Measurements from ENCODE around the gene MRNIP.
A peak's percentile ranks its signal among the peaks of the same experiment; 100 is the strongest.
"Not testable (repeated sequence)": the region's sequence is repeated elsewhere in the genome, so short reads cannot be mapped to it uniquely, and the experiment has no call there.

MRNIP gene

DNA sequence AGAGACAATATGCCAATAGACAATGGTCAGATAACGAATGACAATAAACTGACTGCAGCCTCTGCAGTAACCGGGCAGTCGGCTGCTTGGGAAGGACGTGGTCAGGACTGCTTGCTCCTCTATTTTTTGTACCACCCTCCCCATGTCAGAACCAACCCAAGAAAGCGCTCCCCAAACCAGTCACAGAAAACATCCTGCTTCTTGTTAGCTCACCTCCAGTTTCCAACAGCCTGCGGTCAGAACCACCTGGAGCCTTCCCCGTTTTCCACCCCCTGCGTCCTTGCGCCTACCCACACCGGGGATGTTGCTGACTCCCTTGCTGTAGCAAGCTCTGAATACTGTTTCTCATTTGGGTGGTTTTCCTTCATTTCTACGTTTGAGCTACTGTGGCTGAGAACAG is 1.7 kb upstream of the MRNIP start:
- Mint-ChIP-seq H3K36me3 (peaks cover 5% of the 10 kb centered on the region), H3K4me1 (peaks cover 15% of the 10 kb centered on the region), H3K27me3 (no peaks in the 10 kb centered on the region), H3K9me3 (no peaks in the 10 kb centered on the region), H3K4me3 (peak overlapping the region; percentile 33), H3K27ac (no peak overlapping the region)
- DNase-seq (ENCODE audit: low spot score in 2 of 2) (no peak), ATAC-seq (ENCODE audit: low read depth) (no peak)

DNA sequence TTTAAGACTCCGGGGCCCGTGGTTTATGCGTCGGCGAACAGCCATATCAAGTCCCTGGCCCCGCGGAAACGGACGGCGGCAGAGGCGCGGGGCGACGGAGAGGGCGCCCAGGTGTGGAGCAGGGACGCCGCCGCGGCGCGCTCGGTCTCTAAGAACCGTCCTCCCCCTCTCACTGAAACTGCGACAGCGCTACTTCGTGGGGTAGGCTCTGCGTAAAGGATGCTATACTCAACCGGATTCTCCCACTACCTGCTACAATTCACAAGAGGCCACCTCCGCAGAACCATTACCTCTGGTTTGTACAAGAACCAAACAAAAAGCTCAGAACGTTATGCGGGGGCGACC is 404 bp downstream of the MRNIP start:
- DNase-seq (ENCODE audit: low spot score in 2 of 2), result peak in 1 of 2 donors; percentile 27
- H3K27ac Mint-ChIP-seq, result peak overlapping the region; percentile 94

GRCh38 chr5:179854356-179854755 is 4.3 kb downstream of the MRNIP start:
- no peak for ATAC-seq (ENCODE audit: low read depth)
- Mint-ChIP-seq H3K36me3 (peaks cover 14% of the 10 kb centered on the region), H3K9me3 (no peaks in the 10 kb centered on the region), H3K27me3 (no peaks in the 10 kb centered on the region), H3K27ac (no peak overlapping the region), H3K4me3 (no peak overlapping the region), H3K4me1 (peaks cover 21% of the 10 kb centered on the region)
- DNase-seq (ENCODE audit: low spot score in 2 of 2), result no peak

More for the DNA sequence above, 404 bp downstream of the MRNIP start:
- Mint-ChIP-seq H3K4me3 (peak overlapping the region; percentile 99), H3K9me3 (no peaks in the 10 kb centered on the region), H3K27me3 (no peaks in the 10 kb centered on the region), H3K36me3 (peaks cover 2% of the 10 kb centered on the region), H3K4me1 (peaks cover 11% of the 10 kb centered on the region)
- peak; percentile 54 for ATAC-seq (ENCODE audit: low read depth)

GRCh38 chr5:179852993-179853547 is 5.5 kb downstream of the MRNIP start:
- Mint-ChIP-seq H3K27ac (peak overlapping the region; percentile 89), H3K9me3 (no peaks in the 10 kb centered on the region), H3K27me3 (no peaks in the 10 kb centered on the region), H3K4me3 (peak overlapping the region; percentile 71), H3K36me3 (peaks cover 14% of the 10 kb centered on the region), H3K4me1 (peaks cover 21% of the 10 kb centered on the region)
- peak; percentile 93 for ATAC-seq (ENCODE audit: low read depth)
- DNase-seq (ENCODE audit: low spot score in 2 of 2), result peak in 1 of 2 donors; percentile 59

DNA sequence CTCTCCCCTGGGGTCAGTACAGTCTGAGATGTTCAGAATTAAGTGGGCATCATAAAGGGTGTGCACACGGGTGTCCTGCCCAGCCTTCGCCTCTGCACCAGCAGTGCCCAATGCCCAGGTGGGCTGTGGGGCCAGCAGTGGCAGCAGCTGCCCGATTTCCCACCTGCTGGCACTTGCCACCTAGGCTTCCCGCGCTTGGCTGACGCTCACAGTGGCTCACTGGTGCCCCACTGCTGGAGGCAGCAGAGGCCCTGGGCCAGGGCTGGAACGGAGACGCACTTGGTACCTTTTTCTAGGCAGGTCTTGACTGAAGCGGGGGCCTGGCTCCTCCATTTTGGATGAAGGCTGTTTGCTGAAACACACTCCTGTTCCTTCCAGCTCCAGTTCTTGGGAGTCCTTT is 17.0 kb downstream of the MRNIP start:
- no peak for ATAC-seq (ENCODE audit: low read depth)
- Mint-ChIP-seq H3K4me3 (no peak overlapping the region), H3K36me3 (peaks cover 31% of the 10 kb centered on the region), H3K9me3 (peaks cover 2% of the 10 kb centered on the region), H3K4me1 (peaks cover 6% of the 10 kb centered on the region), H3K27me3 (no peaks in the 10 kb centered on the region), H3K27ac (no peak overlapping the region)
- no peak for DNase-seq (ENCODE audit: low spot score in 2 of 2)

DNA sequence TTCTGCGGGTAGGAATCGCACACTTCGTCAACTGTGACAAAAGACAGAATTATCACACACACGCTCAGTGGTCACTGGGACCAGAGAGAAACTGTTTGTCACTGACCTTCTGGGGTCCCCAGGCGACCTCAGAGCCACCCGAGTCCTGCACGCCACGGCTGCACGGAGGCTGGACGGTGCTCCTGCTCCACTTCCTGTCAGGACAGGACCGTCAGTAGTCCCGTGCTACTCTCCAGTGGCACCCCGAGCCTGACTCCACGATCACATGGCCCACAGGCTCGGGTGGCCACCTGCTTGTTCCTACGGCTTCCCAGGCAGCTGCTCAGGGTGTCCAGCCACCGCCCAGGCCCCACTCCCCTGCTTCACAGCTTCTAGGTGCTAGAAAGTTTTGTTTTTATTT is 17.9 kb downstream of the MRNIP start:
- Mint-ChIP-seq H3K36me3 (peaks cover 30% of the 10 kb centered on the region), H3K4me1 (peaks cover 12% of the 10 kb centered on the region), H3K27ac (no peak overlapping the region), H3K9me3 (peaks cover 2% of the 10 kb centered on the region), H3K4me3 (no peak overlapping the region), H3K27me3 (no peaks in the 10 kb centered on the region)
- no peak for ATAC-seq (ENCODE audit: low read depth)
- DNase-seq (ENCODE audit: low spot score in 2 of 2), result no peak

DNA sequence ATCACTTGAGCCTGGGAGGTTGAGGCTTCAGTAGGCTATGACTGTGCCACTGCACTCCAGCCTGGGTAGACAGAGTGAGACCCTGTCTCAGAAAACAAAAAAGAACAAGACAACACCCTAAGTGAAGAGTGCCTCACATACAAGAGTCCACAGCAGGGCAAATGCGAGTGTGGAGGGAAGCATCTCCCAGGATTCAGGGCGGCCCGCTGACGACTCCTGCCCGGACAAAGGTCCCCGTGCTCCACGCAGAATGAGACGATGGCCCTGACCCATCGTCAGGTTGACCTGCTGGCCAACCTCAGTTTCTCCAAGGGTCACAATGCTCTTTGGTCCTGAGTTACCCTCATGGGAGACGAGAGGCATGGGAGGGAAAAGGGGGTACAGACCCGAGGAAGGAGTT is 18.3 kb downstream of the MRNIP start:
- ATAC-seq (ENCODE audit: low read depth) (no peak), DNase-seq (ENCODE audit: low spot score in 2 of 2) (no peak)
- Mint-ChIP-seq H3K27me3 (no peaks in the 10 kb centered on the region), H3K27ac (no peak overlapping the region), H3K4me3 (no peak overlapping the region), H3K4me1 (peaks cover 12% of the 10 kb centered on the region), H3K36me3 (peaks cover 30% of the 10 kb centered on the region), H3K9me3 (peaks cover 2% of the 10 kb centered on the region)

DNA sequence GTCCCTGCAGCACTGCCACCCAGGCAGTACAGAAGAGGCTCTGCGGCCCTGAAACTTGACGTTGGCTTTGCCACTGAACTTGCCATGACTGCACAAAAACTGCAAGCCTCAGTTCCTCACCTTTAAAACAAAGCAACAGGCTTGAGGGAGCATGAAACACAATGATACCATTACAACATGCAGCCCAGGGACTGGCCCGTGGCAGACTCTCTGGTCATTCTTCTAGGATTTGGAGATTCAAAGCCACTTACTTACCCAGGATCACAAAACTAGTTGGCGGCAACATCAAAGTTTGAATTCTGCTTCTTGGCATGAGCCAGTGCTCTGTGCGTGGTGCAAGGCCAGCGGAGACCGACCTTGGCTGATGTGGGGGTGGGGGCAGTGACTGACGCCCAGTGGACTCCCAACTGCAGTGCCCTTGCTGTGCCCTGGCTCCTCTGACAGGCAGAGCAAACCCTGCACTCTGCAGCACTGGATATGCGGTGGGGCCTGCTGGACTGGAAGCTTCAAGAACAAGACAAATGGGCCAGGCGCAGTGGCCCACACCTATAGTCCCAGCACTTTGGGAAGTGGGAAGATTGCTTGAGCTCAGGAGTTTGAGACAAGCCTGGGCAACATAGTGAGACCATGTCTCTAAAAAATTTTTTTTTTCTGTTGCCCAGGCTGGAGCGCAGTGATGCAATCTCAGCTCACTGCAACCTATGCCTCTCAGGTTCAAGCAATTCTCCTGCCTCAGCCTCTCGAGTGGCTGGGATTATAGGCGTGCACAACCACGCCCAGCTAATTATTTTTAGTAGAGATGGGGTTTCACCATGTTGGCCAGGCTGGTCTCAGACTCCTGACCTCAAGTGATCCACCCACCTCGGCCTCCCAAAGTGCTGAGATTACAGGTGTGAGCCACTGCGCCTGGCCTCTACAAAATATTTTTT is 19.0 kb downstream of the MRNIP start:
- H3K36me3 Mint-ChIP-seq, result peaks cover 27% of the 10 kb centered on the region
- DNase-seq (ENCODE audit: low spot score in 2 of 2), result no peak
- no peak for ATAC-seq (ENCODE audit: low read depth)
- H3K27ac Mint-ChIP-seq, result no peak overlapping the region
- no peaks in the 10 kb centered on the region for H3K9me3 Mint-ChIP-seq
- peaks cover 12% of the 10 kb centered on the region for H3K4me1 Mint-ChIP-seq
- no peaks in the 10 kb centered on the region for H3K27me3 Mint-ChIP-seq
- no peak overlapping the region for H3K4me3 Mint-ChIP-seq

GRCh38 chr5:179837076-179838011 is 21.3 kb downstream of the MRNIP start:
- peaks cover 28% of the 10 kb centered on the region for H3K36me3 Mint-ChIP-seq

DNA sequence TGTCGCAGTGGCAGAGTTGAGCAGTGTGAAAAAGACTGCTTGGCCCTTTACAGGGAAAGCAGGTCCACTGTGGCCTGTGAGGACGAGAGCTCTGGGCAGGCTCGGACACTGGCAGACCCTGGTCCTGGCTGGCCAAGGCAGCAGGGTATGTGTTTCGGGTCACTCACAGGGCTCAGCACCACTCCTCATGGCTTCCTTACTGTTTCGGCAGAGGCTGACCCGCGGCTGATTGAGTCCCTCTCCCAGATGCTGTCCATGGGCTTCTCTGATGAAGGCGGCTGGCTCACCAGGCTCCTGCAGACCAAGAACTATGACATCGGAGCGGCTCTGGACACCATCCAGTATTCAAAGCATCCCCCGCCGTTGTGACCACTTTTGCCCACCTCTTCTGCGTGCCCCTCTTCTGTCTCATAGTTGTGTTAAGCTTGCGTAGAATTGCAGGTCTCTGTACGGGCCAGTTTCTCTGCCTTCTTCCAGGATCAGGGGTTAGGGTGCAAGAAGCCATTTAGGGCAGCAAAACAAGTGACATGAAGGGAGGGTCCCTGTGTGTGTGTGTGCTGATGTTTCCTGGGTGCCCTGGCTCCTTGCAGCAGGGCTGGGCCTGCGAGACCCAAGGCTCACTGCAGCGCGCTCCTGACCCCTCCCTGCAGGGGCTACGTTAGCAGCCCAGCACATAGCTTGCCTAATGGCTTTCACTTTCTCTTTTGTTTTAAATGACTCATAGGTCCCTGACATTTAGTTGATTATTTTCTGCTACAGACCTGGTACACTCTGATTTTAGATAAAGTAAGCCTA is 22.2 kb downstream of the MRNIP start:
- H3K9me3 Mint-ChIP-seq, result no peaks in the 10 kb centered on the region
- H3K4me1 Mint-ChIP-seq, result peaks cover 9% of the 10 kb centered on the region
- H3K36me3 Mint-ChIP-seq, result peaks cover 31% of the 10 kb centered on the region
- H3K27me3 Mint-ChIP-seq, result no peaks in the 10 kb centered on the region
- peak overlapping the region; percentile 81 for H3K27ac Mint-ChIP-seq
- no peak overlapping the region for H3K4me3 Mint-ChIP-seq
- ATAC-seq (ENCODE audit: low read depth) (peak; percentile 88), DNase-seq (ENCODE audit: low spot score in 2 of 2) (no peak)

More at GRCh38 chr5:179837076-179838011, 21.3 kb downstream of the MRNIP start:
- H3K4me3 Mint-ChIP-seq, result no peak overlapping the region
- peaks cover 9% of the 10 kb centered on the region for H3K4me1 Mint-ChIP-seq
- ATAC-seq (ENCODE audit: low read depth) (no peak), DNase-seq (ENCODE audit: low spot score in 2 of 2) (no peak)
- H3K27me3 Mint-ChIP-seq, result no peaks in the 10 kb centered on the region
- H3K27ac Mint-ChIP-seq, result peak overlapping the region; percentile 81
- H3K9me3 Mint-ChIP-seq, result no peaks in the 10 kb centered on the region

DNA sequence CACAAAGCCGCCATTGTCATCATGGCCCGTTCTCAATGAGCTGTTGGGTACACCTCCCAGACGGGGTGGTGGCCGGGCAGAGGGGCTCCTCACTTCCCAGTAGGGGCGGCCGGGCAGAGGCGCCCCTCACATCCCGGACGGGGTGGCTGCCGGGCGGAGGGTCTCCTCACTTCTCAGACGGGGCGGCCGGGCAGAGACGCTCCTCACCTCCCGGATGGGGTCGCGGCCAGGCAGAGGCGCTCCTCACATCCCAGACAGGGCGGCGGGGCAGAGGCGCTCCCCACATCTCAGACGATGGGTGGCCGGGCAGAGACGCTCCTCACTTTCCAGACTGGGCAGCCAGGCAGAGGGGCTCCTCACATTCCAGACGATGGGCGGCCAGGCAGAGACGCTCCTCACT is 23.7 kb downstream of the MRNIP start:
- not testable (repeated sequence) for ATAC-seq (ENCODE audit: low read depth); H3K27ac Mint-ChIP-seq; H3K27me3 Mint-ChIP-seq

DNA sequence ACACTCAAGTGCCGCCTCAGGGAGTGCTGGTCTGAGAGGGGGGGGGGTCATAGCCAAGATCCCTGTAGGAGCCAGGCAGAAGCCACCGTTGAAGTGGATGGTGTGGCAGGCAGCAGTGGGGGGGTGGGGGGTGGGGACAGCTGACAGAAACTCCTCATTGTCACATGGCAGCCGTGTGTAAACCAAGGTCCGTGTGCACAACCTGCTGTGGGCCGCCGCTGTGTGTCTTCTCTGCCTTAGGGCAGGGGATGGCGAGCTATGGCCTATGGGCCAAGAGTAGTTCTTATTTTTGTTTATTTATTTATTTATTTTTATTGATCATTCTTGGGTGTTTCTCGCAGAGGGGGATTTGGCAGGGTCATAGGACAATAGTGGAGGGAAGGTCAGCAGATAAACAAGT is 24.5 kb downstream of the MRNIP start:
- DNase-seq (ENCODE audit: low spot score in 2 of 2), result no peak
- ATAC-seq (ENCODE audit: low read depth), result no peak
- Mint-ChIP-seq H3K27ac (peak overlapping the region; percentile 47), H3K27me3 (no peaks in the 10 kb centered on the region), H3K4me3 (no peak overlapping the region), H3K4me1 (peaks cover 9% of the 10 kb centered on the region), H3K36me3 (peaks cover 41% of the 10 kb centered on the region), H3K9me3 (no peaks in the 10 kb centered on the region)

More for the DNA sequence above, 23.7 kb downstream of the MRNIP start:
- H3K4me1 Mint-ChIP-seq; H3K9me3 Mint-ChIP-seq; H3K4me3 Mint-ChIP-seq; DNase-seq (ENCODE audit: low spot score in 2 of 2): not testable (repeated sequence)
- peaks cover 37% of the 10 kb centered on the region for H3K36me3 Mint-ChIP-seq

GRCh38 chr5:179833709-179834070 is 24.9 kb downstream of the MRNIP start:
- Mint-ChIP-seq H3K4me3 (no peak overlapping the region), H3K4me1 (peaks cover 11% of the 10 kb centered on the region), H3K9me3 (no peaks in the 10 kb centered on the region), H3K27ac (peak overlapping the region; percentile 47), H3K36me3 (peaks cover 43% of the 10 kb centered on the region), H3K27me3 (no peaks in the 10 kb centered on the region)
- ATAC-seq (ENCODE audit: low read depth), result no peak
- no peak for DNase-seq (ENCODE audit: low spot score in 2 of 2)

Measured in memory B cell (primary cell).